ENCODE data around the gene SYTL3.

- TF ChIP-seq CTCF (IDR thresholded peaks at IDR 0.05 in 4 of 5, conservative IDR thresholded peaks at IDR 0.05 in 1 of 5) (no peak), POLR2A (IDR thresholded peaks at IDR 0.05) (no peak)
Observed at GRCh38 chr6:158758941-158759479, 109.2 kb downstream of the SYTL3 start.

All from gastrocnemius medialis (tissue), 4 donors.